HG03060 (cell line): ENCODE measurements around the gene TARP.

Experiments
- ATAC-seq: cut with Tn5 transposase; IDR thresholded peaks from one replicate; pipeline ENCODE4 v1.9.1; 2021; ENCODE audit warnings: low read depth, moderate number of reproducible peaks; ENCODE audit not compliant: unreplicated experiment

TARP gene

GRCh38 chr7:38223306-38223705 is 50.1 kb downstream of the TARP start:
- ATAC-seq, result no peak

GRCh38 chr7:38222481-38223096 is 50.8 kb downstream of the TARP start:
- no peak for ATAC-seq

GRCh38 chr7:38220452-38220851 is 53.0 kb downstream of the TARP start:
- no peak for ATAC-seq

GRCh38 chr7:38217672-38218071 is 55.8 kb downstream of the TARP start:
- no peak for ATAC-seq

- ATAC-seq, result peak; percentile 64
These were observed 57.4 kb downstream of the TARP start for GRCh38 chr7:38215735-38216670.

- no peak for ATAC-seq
These were observed 58.3 kb downstream of the TARP start for GRCh38 chr7:38215115-38215514.

GRCh38 chr7:38211940-38212339 is 61.5 kb downstream of the TARP start:
- no peak for ATAC-seq

GRCh38 chr7:38211486-38211885 is 62.0 kb downstream of the TARP start:
- ATAC-seq, result no peak
